ENCODE measurements around the gene COX17.

The COX17 gene

DNA sequence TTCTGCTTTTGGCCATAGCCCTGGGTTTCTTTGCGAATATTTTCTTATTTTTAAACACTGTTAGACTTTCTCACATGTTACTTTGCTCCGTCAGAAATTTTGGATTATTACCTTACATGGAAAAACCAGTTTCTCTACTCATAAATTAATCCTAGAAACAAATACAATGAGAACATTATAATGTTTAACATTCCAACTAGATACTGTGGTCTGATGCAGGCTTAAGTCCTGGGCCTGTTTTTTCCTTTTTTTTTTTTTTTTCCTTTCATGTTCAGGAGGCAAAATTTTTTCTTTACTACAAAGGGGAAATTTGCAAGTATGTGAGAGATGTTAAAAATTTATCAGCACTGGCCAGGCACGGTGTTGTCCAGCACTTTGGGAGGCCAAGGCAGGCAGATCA is 45.7 kb downstream of the COX17 start:
- H3K4me3 ChIP-seq (ENCODE audit: low read depth, low read length) = no peak overlapping the region
- TF ChIP-seq, protein P1, sequence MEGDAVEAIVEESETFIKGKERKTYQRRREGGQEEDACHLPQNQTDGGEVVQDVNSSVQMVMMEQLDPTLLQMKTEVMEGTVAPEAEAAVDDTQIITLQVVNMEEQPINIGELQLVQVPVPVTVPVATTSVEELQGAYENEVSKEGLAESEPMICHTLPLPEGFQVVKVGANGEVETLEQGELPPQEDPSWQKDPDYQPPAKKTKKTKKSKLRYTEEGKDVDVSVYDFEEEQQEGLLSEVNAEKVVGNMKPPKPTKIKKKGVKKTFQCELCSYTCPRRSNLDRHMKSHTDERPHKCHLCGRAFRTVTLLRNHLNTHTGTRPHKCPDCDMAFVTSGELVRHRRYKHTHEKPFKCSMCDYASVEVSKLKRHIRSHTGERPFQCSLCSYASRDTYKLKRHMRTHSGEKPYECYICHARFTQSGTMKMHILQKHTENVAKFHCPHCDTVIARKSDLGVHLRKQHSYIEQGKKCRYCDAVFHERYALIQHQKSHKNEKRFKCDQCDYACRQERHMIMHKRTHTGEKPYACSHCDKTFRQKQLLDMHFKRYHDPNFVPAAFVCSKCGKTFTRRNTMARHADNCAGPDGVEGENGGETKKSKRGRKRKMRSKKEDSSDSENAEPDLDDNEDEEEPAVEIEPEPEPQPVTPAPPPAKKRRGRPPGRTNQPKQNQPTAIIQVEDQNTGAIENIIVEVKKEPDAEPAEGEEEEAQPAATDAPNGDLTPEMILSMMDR (IDR thresholded peaks at IDR 0.05; ENCODE audit: insufficient read depth, low read depth, low read length, missing control alignments) = no peak
- no peak for DNase-seq (ENCODE audit: low read depth)

DNA sequence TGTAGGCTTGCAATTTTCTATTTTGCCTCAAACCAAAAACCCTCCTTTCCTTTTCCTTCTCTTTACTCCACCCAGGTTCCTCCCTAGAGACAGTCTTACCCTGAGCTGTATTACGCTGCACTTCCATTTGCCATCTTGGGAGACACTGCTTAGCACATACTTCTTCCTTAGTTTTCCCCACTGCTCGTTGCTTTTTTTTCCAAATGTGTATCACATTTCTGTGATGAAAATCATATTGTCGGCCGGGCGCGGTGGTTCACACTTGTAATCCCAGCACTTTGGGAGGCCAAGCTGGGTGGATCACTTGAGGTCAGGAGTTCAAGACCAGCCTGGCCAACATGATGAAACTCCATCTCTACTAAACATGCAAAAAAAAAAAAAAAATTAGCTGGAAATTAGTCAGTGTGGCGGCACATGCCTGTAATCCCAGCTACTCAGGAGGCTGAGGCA is 46.3 kb downstream of the COX17 start:
- TF ChIP-seq, protein P1 (IDR thresholded peaks at IDR 0.05; ENCODE audit: insufficient read depth, low read depth, low read length, missing control alignments) = no peak
- DNase-seq (ENCODE audit: low read depth) = no peak
- H3K4me3 ChIP-seq (ENCODE audit: low read depth, low read length) = no peak overlapping the region

DNA sequence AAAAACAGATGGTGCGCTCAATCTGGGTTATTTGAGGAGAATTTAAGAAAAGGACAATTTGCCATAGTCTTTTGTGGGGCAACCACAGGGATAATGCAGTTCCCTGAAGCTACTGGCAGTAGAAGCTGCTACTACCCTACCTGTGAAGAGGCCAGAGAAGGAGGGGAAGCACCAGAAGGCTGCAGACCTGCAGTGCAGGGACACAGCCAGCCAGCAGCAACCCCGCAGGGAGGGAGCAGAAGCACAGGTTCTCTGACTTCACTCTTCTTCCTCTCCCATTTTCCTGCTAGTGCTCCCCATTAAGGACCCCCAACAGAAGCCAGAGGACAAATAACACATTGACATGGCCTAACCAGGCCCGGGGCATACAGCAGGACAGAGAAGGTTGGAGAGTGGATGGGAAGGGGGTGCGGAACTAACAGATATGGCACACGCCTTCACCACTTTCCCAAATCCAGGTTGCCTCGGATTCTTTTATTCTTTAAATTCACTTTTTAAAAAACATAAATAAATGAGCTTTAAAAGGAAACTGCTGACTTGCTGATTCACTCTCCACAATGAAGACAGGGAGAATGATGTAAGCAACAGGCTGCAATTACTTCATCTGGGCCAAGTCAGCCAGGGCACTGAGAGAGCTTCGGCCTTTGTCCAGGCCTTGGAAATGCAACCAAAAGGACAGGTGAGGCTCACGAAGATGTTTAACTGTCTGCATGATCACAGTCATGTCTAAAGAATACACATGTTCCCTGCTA is 46.9 kb downstream of the COX17 start:
- DNase-seq (ENCODE audit: low read depth) = peak; percentile 20
- no peak overlapping the region for H3K4me3 ChIP-seq (ENCODE audit: low read depth, low read length)
- TF ChIP-seq, protein P1 (IDR thresholded peaks at IDR 0.05; ENCODE audit: insufficient read depth, low read depth, low read length, missing control alignments) = no peak

DNA sequence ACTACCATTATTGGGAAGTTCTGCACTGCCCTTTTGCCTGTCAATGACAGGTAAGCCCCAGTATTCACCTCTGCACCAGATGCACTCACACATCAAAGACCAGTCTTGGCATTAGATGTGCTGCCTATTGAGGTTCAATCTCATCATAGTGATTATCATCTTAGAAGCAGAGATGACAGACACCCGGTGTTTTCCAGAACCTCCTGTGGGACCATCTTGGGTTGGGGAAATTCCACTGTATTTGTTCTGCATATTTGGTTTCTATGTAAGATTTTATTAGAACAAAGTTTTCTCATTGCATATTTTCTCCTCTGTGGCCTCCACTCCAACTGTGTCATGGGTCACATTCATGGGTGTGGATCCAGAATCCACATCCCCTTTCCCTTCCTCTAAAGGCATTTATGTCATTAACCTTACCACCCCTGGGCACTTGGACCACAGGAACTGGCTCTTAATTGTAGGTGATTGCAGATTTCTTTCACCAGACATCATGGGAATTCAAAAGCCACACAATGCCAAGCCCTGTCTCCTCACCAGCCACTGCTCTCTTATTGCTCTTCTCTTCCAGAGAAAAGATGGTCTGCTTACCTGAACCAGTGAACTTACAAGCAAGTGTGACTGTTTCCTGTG is 48.3 kb downstream of the COX17 start:
- DNase-seq (ENCODE audit: low read depth) = peak; percentile 77
- TF ChIP-seq, protein P1 (IDR thresholded peaks at IDR 0.05; ENCODE audit: insufficient read depth, low read depth, low read length, missing control alignments) = no peak
- H3K4me3 ChIP-seq (ENCODE audit: low read depth, low read length) = peak overlapping the region; percentile 37

DNA sequence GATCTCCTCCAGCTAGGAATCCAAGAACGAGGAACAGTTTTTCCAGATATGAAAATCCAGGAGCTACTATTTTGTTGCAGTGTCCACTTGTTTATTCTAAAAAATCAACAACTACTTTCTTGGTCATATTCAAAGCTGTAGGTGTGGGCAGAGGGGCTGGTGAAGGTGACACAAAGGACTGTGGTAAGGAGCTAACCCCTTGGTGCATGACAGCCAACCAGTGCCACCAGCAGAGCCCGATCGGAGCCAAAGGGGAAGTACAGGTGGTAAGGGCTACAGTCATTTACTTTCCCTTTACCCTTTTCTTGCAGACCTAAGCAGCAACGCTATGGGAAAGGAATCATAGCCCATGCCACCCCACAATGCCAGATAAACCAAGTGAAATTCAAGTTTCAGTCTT is 48.8 kb downstream of the COX17 start:
- DNase-seq (ENCODE audit: low read depth) = peak; percentile 81
- H3K4me3 ChIP-seq (ENCODE audit: low read depth, low read length) = peak overlapping the region; percentile 37
- TF ChIP-seq, protein P1 (IDR thresholded peaks at IDR 0.05; ENCODE audit: insufficient read depth, low read depth, low read length, missing control alignments) = no peak

DNA sequence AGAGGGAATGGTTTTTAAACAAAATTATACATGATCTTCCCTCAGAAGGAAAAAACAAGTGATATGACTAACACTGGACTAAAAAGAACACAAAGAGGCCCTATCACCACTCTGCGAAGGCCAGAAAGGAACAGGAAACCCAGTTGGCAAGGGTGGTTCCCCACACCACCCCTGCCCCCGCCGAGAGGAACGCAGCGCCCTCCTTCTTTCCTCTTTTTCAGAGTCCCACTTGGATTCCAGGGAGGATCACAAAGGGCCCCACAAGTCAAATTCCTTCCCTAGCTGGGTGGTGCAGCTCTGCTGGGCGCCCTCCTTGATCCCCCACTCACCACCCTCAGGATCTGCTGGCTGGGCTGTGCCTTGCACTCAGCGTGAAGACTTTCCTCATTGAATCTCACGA is 49.7 kb downstream of the COX17 start:
- TF ChIP-seq, protein P1 (IDR thresholded peaks at IDR 0.05; ENCODE audit: insufficient read depth, low read depth, low read length, missing control alignments) = no peak
- peak; percentile 66 for DNase-seq (ENCODE audit: low read depth)
- peak overlapping the region; percentile 37 for H3K4me3 ChIP-seq (ENCODE audit: low read depth, low read length)
